Subcutaneous abdominal adipose tissue (tissue), 5 donors: ENCODE measurements around the gene ABCA7.

Source experiments
- H3K27ac ChIP-seq: one replicate; pipeline ENCODE4 v1.7.0; 2013; ENCODE audit warnings: low read depth, mild to moderate bottlenecking, inconsistent platforms, low read length, moderate library complexity
- H3K27me3 ChIP-seq, 5 donors: one replicate each; pipeline ENCODE4 v1.7.0; 2013; ENCODE audit warnings: low read length in 5 of 5, inconsistent platforms in 1 of 5; ENCODE audit not compliant: control insufficient read depth in 5 of 5, insufficient read depth in 4 of 5
- H3K36me3 ChIP-seq, 5 donors: one replicate each; pipeline ENCODE4 v1.7.0; 2013; ENCODE audit warnings: low read length in 5 of 5; ENCODE audit not compliant: control insufficient read depth in 5 of 5, insufficient read depth in 5 of 5
- H3K4me1 ChIP-seq, 5 donors: one replicate each; pipeline ENCODE4 v1.7.0; 2013; ENCODE audit warnings: low read length in 5 of 5, mild to moderate bottlenecking in 3 of 5, moderate library complexity in 1 of 5; ENCODE audit not compliant: control insufficient read depth in 5 of 5, insufficient read depth in 5 of 5
- H3K4me3 ChIP-seq, 5 donors: one replicate each; pipeline ENCODE4 v1.7.0; 2013; ENCODE audit warnings: low read length in 5 of 5, low read depth in 1 of 5
- H3K9ac ChIP-seq, 5 donors: one replicate each; pipeline ENCODE4 v1.7.0; 2013; ENCODE audit warnings: low read length in 5 of 5, mild to moderate bottlenecking in 4 of 5, moderate library complexity in 3 of 5
- H3K9me3 ChIP-seq, 5 donors: one replicate each; pipeline ENCODE4 v1.7.0; 2013; ENCODE audit warnings: low read length in 5 of 5; ENCODE audit not compliant: control insufficient read depth in 5 of 5
- donor health status: healthy.
- donor health status: healthy.
- donor health status: healthy.
- donor health status: healthy.
- donor health status: healthy.

ABCA7 gene

GRCh38 chr19:1049106-1049505, 9.2 kb downstream of the ABCA7 start:
- H3K4me1 ChIP-seq, result peaks cover 0 to 3% (median 0%) of the 10 kb centered on the region in 5 donors
- no peak overlapping the region for H3K27ac ChIP-seq

GRCh38 chr19:1049800-1050199, 9.9 kb downstream of the ABCA7 start:
- peaks cover 0 to 3% (median 0%) of the 10 kb centered on the region in 5 donors for H3K4me1 ChIP-seq
- no peaks in the 10 kb centered on the region for H3K27me3 ChIP-seq
- no peak overlapping the region for H3K9ac ChIP-seq
- peaks cover 0 to 4% (median 0%) of the 10 kb centered on the region in 5 donors for H3K9me3 ChIP-seq
- H3K36me3 ChIP-seq, result peaks cover 0 to 19% (median 9%) of the 10 kb centered on the region in 5 donors
- no peak overlapping the region for H3K27ac ChIP-seq
- no peak overlapping the region for H3K4me3 ChIP-seq

More at GRCh38 chr19:1049106-1049505, 9.2 kb downstream of the ABCA7 start:
- no peaks in the 10 kb centered on the region for H3K9me3 ChIP-seq
- no peak overlapping the region for H3K9ac ChIP-seq
- no peaks in the 10 kb centered on the region for H3K27me3 ChIP-seq
- H3K36me3 ChIP-seq, result peaks cover 0 to 16% (median 6%) of the 10 kb centered on the region in 5 donors
- no peak overlapping the region for H3K4me3 ChIP-seq

DNA sequence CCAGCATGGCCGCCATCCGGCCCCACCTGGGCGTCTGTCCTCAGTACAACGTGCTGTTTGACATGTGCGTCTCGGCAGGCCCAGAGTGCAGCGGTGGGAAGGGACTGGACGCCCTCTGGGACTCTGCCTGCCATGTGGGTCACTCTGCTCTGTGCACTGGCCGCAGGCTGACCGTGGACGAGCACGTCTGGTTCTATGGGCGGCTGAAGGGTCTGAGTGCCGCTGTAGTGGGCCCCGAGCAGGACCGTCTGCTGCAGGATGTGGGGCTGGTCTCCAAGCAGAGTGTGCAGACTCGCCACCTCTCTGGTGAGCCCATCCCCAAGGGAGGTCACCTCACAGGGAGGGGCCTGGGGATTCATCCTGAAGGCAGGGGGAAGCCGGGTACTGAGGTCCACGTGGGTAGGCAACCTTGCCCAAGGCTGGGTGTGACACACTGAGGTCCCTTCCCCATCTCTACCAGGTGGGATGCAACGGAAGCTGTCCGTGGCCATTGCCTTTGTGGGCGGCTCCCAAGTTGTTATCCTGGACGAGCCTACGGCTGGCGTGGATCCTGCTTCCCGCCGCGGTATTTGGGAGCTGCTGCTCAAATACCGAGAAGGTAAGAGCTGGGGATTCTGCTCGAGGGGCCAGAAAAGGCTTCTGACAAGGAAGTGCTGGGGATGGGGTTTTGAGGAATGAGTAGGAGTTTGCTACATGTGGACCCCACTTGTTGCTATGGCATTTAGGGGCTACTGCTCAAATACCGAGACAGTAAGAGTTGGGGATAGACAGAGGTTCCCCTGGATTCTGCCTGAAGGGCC, 11.3 kb downstream of the ABCA7 start:
- Histone ChIP-seq H3K27ac (no peak overlapping the region), H3K27me3 (no peaks in the 10 kb centered on the region), H3K4me1 (peaks cover 0 to 3% (median 0%) of the 10 kb centered on the region in 5 donors), H3K9me3 (peaks cover 0 to 14% (median 6%) of the 10 kb centered on the region in 5 donors), H3K4me3 (no peak overlapping the region), H3K36me3 (peaks cover 0 to 29% (median 15%) of the 10 kb centered on the region in 5 donors), H3K9ac (no peak overlapping the region)

GRCh38 chr19:1051791-1052190, 11.9 kb downstream of the ABCA7 start:
- Histone ChIP-seq H3K4me3 (no peak overlapping the region), H3K9me3 (peaks cover 3 to 20% (median 12%) of the 10 kb centered on the region in 5 donors), H3K36me3 (peaks cover 0 to 33% (median 19%) of the 10 kb centered on the region in 5 donors), H3K27me3 (no peaks in the 10 kb centered on the region), H3K4me1 (peaks cover 0 to 3% (median 0%) of the 10 kb centered on the region in 5 donors), H3K9ac (no peak overlapping the region), H3K27ac (no peak overlapping the region)

DNA sequence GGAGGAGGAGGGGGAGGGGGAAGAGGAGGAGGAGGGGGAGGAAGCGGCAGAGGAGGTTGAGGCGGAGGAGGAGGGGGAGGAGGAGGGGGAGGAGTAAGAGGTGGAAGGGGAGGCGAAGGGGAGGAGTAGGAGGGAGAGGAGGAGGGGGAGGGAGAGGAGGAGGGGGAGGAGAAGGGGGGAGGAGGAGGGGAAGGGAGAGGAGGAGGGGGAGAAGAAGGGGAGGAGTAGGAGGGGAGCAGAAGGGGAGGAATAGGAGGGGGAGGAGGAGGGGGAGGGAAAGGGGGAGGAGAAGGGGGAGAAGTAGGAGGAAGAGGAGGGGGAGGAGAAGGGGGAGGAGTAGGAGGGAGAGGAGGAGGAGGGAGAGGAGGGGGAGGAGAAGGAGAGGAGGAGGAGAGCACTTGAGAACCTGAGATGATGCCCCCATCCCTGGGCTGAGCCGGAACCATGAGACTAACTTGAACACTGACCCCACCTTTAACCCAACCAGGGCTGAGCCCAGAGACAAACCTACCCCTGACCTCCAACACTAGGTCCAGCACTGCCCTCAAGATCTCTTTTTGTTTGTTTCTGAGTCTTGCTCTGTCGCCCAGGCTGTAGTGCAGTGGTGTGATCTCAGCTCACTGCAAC, 12.6 kb downstream of the ABCA7 start:
- Histone ChIP-seq H3K9me3 (peaks cover 7 to 27% (median 19%) of the 10 kb centered on the region in 5 donors), H3K27me3 (no peaks in the 10 kb centered on the region), H3K4me3 (no peak overlapping the region), H3K9ac (no peak overlapping the region), H3K4me1 (no peaks in the 10 kb centered on the region), H3K27ac (no peak overlapping the region), H3K36me3 (peaks cover 0 to 35% (median 21%) of the 10 kb centered on the region in 5 donors)

DNA sequence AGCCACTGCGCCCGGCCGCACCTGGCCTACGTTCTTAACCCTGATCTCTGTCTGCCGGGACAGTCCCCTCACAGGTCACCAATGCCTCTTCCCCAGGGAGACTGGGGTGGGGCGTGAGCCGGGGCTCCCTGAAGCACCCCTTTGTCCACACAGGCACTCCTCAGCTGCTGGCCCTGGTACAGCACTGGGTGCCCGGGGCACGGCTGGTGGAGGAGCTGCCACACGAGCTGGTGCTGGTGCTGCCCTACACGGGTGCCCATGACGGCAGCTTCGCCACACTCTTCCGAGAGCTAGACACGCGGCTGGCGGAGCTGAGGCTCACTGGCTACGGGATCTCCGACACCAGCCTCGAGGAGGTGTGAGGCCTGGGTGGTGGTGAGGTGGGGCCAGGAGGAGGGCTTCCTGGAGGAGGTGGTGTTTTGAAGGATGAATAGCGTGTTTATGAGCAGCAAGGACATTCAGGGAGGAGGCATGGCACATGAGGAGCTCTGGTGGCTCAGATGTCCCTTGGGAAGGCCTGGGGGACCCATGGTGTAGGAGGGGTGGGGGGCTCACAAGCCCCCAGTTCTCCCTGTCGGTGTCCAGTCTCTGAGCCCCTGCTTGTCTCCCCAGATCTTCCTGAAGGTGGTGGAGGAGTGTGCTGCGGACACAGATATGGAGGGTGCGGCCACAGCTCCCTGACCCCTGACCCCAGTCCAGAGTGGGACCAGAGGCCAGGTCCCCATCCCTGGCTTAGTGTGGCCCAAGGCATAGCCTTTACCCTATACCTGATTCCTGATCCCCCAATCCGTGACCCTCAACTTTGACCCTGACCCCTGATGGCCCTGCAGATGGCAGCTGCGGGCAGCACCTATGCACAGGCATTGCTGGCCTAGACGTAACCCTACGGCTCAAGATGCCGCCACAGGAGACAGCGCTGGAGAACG, 13.5 kb downstream of the ABCA7 start:
- no peak overlapping the region for H3K9ac ChIP-seq
- no peak overlapping the region for H3K4me3 ChIP-seq
- H3K27me3 ChIP-seq, result no peaks in the 10 kb centered on the region
- H3K27ac ChIP-seq, result no peak overlapping the region
- H3K9me3 ChIP-seq, result peaks cover 9 to 37% (median 29%) of the 10 kb centered on the region in 5 donors
- no peaks in the 10 kb centered on the region for H3K4me1 ChIP-seq
- peaks cover 0 to 44% (median 24%) of the 10 kb centered on the region in 5 donors for H3K36me3 ChIP-seq

DNA sequence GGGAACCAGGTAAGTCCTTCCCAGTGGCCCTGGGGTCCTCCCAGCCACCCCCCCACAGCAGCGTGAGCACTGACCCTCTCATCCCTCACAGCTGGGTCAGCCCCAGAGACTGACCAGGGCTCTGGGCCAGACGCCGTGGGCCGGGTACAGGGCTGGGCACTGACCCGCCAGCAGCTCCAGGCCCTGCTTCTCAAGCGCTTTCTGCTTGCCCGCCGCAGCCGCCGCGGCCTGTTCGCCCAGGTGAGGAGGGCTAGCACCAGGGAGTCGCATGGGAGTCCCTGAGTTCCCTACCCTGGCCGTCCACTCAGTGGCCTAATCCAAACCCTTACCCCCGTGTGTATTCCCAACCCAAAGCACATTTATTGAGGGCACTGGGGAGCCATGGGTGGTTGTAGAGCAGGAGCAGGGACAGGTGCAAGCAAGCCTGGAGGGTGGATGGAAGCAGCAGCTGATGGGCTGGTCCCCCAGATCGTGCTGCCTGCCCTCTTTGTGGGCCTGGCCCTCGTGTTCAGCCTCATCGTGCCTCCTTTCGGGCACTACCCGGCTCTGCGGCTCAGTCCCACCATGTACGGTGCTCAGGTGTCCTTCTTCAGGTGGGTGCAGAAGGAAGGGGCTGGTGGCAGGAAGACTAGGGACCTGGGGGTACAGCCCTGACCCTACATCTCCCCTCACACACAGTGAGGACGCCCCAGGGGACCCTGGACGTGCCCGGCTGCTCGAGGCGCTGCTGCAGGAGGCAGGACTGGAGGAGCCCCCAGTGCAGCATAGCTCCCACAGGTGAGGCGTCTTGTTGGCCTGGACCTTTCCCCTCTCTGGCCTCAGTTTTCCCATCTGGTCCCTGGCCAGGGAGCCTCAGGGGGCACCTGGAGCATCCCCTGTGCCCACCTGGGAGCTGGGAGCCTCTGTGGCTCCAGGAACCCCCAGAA, 14.5 kb downstream of the ABCA7 start:
- H3K4me1 ChIP-seq, result no peaks in the 10 kb centered on the region
- no peak overlapping the region for H3K4me3 ChIP-seq
- no peaks in the 10 kb centered on the region for H3K27me3 ChIP-seq
- H3K36me3 ChIP-seq, result peaks cover 0 to 49% (median 27%) of the 10 kb centered on the region in 5 donors
- H3K9ac ChIP-seq, result no peak overlapping the region
- H3K27ac ChIP-seq, result no peak overlapping the region
- peaks cover 11 to 43% (median 35%) of the 10 kb centered on the region in 5 donors for H3K9me3 ChIP-seq

GRCh38 chr19:1055028-1055425, 15.1 kb downstream of the ABCA7 start:
- H3K36me3 ChIP-seq, result peaks cover 0 to 49% (median 30%) of the 10 kb centered on the region in 5 donors
- H3K27me3 ChIP-seq, result no peaks in the 10 kb centered on the region
- no peak overlapping the region for H3K27ac ChIP-seq
- H3K4me3 ChIP-seq, result no peak overlapping the region
- H3K4me1 ChIP-seq, result no peaks in the 10 kb centered on the region
- H3K9me3 ChIP-seq, result peaks cover 11 to 47% (median 39%) of the 10 kb centered on the region in 5 donors
- H3K9ac ChIP-seq, result no peak overlapping the region
